Femur (tissue), 1 donor: Measurements from ENCODE around the gene IKZF4.

Source experiments
- DNase-seq: peaks from one replicate; pipeline ENCODE4 v3.0.0-alpha.2; 2017

Gene IKZF4

GRCh38 chr12:56086608-56087007 is 65.8 kb downstream of the IKZF4 start:
- no peak for DNase-seq

- no peak for DNase-seq
These were observed 66.4 kb downstream of the IKZF4 start for GRCh38 chr12:56087220-56087619.
